SK-N-MC (cell line): ENCODE data around the gene INPP1.

Source experiments
- EZH2 ChIP-seq: fragments of 200-600 bp; sonication (generic); IDR thresholded peaks from one replicate; pipeline ENCODE4 v1.6.1; 2017; ENCODE audit warnings: antibody characterized with exemption
- POLR2AphosphoS5 ChIP-seq: IDR thresholded peaks from 2 replicates; pipeline ENCODE4 v1.6.1; 2012; ENCODE audit warnings: mild to moderate bottlenecking, low read depth, low read length, borderline replicate concordance

- TF ChIP-seq POLR2AphosphoS5, result no peak
- no peak for TF ChIP-seq EZH2
Measured at GRCh38 chr2:190351955-190352354, 8.6 kb downstream of the INPP1 start.
